HAP-1 (cell line): ENCODE results near the gene ACAT2.
"Not testable (repeated sequence)": the region's sequence is repeated elsewhere in the genome, so short reads cannot be mapped to it uniquely, and the experiment has no call there.

ENCODE experiments used
- DNase-seq, 2 experiments: peaks; one replicate each; pipeline ENCODE4 v3.0.0-alpha.2; 2016 to 2020; ENCODE audit warnings: low spot score in 2 of 2
- H3K27me3 ChIP-seq: fragments of 250-450 bp; sonication (Bioruptor Pico); 2 replicates; pipeline ENCODE4 v1.5.1; 2020; ENCODE audit warnings: low read depth, mild to moderate bottlenecking, moderate library complexity
- H3K36me3 ChIP-seq: fragments of 250-450 bp; sonication (Bioruptor Pico); replicated peaks from 2 replicates; pipeline ENCODE4 v1.5.1; 2020; ENCODE audit warnings: mild to moderate bottlenecking
- H3K4me1 ChIP-seq: fragments of 250-450 bp; sonication (Bioruptor Pico); 2 replicates; pipeline ENCODE4 v1.5.1; 2020; ENCODE audit warnings: mild to moderate bottlenecking
- H3K4me3 ChIP-seq: fragments of 250-450 bp; sonication (Bioruptor Pico); 2 replicates; pipeline ENCODE4 v1.5.1; 2020; ENCODE audit warnings: mild to moderate bottlenecking, moderate library complexity
- H3K9me3 ChIP-seq: fragments of 250-450 bp; sonication (Bioruptor Pico); 2 replicates; pipeline ENCODE4 v1.5.1; 2020; ENCODE audit warnings: mild to moderate bottlenecking, moderate library complexity
- in situ Hi-C: fragments of 300-500 bp; cut with MboI; formaldehyde crosslinking; loops from 3 replicates; pipeline ENCODE4 v1.14.3; 2020; ENCODE audit warnings: low sequenced_read_pairs, inconsistent platforms, mixed read lengths

The ACAT2 gene

DNA sequence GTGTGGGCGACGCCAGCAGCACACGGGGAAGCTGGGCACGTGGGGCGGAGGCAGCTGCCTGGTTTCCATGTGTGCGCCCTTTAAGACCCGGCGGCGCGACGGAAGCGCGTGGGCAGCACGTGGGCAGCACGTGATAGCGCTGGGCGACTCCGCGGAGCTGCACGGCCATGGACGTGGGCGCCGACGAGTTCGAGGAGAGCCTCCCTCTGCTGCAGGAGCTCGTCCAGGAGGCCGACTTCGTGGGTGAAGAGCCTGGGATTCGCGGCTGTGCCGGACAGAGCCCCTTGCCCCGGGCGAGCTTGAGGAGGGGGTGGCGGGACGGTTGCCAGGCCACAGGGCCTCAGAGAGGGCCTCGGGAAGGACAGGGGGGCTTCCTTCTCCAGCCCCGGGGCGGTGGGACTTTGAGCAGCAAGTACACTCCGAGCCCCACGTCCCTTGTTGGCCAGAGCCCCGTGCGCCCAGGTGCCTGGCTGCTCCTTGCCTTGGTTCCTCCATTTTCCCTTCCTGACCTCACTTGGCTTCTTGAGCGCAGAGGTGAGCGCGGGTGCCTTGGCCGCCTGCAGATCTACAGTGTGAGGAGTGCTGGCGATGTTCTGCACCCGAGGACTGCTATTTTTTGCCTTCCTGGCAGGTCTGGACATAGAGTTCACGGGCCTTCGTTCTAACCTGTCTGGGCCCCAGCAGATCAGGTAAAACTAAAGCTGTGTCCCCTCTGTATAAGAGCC, 38.5 kb downstream of the ACAT2 start, which contains the start of gene PNLDC1:
TSS of gene PNLDC1 (plus strand) at position 136 of the 725 bp plus-strand sequence. CDS start at position 168, 32 bp downstream.
- in situ Hi-C loops: no loop called here
- Histone ChIP-seq H3K4me1 (peaks cover 27% of the 10 kb centered on the region), H3K9me3 (no peaks in the 10 kb centered on the region), H3K4me3 (no peak within 1 kb of the TSS), H3K36me3 (peaks cover 35% of the 10 kb centered on the region), H3K27me3 (no peaks in the 10 kb centered on the region)
- DNase-seq: no peak

DNA sequence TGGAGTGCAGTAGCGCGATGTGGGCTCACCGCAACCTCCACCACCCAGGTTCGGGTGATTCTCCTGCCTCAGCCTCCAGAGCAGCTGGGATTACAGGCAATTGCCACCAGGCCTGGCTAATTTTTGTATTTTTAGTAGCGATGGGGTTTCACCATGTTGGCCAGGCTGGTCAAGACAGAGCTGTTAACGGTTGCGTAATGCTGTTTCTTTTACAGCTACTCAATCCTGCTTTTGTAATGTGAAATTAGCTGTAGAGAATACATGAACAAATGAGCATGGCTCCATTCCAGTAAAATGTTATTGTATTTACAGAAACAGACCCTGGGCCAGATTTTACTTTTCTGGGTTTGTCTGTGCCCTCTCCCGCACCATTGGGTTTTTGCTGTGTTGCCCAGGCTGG, 40.1 kb downstream of the ACAT2 start:
- Histone ChIP-seq H3K4me1 (peaks cover 21% of the 10 kb centered on the region), H3K36me3 (peaks cover 24% of the 10 kb centered on the region), H3K27me3 (no peaks in the 10 kb centered on the region), H3K9me3 (no peaks in the 10 kb centered on the region), H3K4me3 (no peak overlapping the region)
- in situ Hi-C loops: no loop called here
- peak; percentile 41 to 81 for DNase-seq

GRCh38 chr6:159804504-159804903, 42.7 kb downstream of the ACAT2 start:
- in situ Hi-C loops: no loop called here
- Histone ChIP-seq H3K36me3 (peaks cover under 1% of the 10 kb centered on the region), H3K9me3 (no peaks in the 10 kb centered on the region), H3K27me3 (no peaks in the 10 kb centered on the region), H3K4me1 (peaks cover 18% of the 10 kb centered on the region), H3K4me3 (no peak overlapping the region)
- no peak for DNase-seq

DNA sequence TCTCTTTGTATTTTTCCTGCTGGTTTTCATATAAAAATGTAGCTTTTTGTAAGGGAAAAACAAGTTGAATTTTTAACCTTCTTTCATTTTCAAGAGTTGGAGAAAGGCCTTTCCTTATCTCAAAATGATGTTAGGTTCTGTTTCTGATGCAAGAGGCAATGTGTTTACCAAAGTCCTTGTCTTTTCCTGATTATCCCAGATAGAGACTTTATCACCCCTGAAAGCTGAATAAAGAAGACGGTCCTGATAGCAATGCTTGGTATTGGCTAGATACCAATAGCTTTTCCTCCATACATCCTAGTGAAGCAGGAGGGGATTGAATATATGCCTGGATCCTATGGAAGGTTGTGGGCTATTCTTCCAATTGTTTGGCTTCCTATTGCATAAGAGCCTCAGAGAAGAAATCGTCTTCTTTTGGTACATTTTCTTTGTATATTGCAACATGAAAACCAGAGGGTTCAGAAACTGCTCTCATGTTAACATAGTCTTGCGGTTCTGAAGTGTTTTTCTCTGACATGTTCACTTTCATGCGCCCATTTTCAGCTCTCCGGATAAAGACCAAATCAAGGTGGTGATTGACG, 43.7 kb downstream of the ACAT2 start:
- Histone ChIP-seq H3K27me3 (no peaks in the 10 kb centered on the region), H3K4me3 (no peak overlapping the region), H3K4me1 (peaks cover 18% of the 10 kb centered on the region), H3K9me3 (no peaks in the 10 kb centered on the region), H3K36me3 (no peaks in the 10 kb centered on the region)
- in situ Hi-C loops: no loop called here
- DNase-seq: no peak

- in situ Hi-C loops: no loop called here
- H3K4me3 ChIP-seq: no peak overlapping the region
- H3K9me3 ChIP-seq: no peaks in the 10 kb centered on the region
- DNase-seq: no peak
- peaks cover 15% of the 10 kb centered on the region for H3K4me1 ChIP-seq
- no peaks in the 10 kb centered on the region for H3K36me3 ChIP-seq
- H3K27me3 ChIP-seq: no peaks in the 10 kb centered on the region
These were observed 44.2 kb downstream of the ACAT2 start for GRCh38 chr6:159806021-159806458.

DNA sequence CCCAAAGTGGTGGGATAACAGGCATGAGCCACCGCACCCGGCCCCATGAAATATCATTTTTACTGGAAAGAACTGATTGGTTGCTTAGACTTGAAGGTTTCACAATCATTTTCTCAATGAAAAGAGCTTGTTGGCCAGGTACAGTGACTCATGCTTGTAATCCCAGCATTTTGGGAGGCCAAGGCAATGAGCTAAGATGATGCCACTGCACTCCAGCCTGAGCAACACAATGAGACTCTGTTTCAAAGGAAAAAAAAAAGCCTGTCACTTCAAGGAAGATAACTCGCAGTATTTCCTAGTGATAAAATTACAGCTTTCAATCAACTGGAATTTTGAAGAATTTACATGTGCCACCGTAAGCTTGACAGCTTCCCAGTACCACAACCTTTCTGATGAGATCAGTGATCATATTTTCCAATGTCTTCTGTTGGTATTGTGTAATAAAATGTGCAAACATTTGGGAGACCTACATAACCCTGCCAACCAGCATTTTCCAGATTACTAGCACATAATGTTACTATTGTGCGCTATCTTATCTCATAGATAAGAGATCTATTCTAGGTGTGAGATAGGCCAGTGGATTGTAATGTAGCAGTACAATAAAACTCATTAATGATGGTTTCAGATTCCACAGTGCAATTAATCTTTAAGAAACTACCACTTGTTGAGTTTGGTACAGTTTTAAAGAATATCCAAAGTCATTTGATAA, 45.5 kb downstream of the ACAT2 start:
- DNase-seq: no peak
- Histone ChIP-seq H3K4me1 (peaks cover 3% of the 10 kb centered on the region), H3K27me3 (no peaks in the 10 kb centered on the region), H3K36me3 (no peaks in the 10 kb centered on the region), H3K9me3 (no peaks in the 10 kb centered on the region), H3K4me3 (no peak overlapping the region)
- in situ Hi-C loops: no loop called here

DNA sequence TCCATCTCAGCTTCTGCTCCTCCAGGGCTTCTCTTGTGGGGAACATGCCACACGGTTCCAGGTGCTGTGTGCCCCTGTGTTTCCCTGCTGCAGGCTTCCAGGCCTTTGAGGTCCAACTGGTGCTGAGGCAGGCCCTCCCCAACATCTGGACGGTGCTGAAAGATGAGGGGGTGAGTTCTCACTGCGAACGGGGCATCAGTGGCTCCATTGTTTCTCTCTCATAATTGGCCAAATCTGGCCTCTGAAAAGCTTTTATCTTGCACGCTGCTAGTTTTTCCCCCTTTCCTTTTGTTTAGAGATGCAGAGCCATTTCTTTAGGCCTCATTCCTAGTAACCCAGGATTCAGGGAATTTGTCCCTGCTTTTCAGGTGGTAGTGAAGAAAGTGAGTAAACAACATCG, 46.8 kb downstream of the ACAT2 start:
- Histone ChIP-seq H3K4me3 (no peak overlapping the region), H3K36me3 (no peaks in the 10 kb centered on the region), H3K4me1 (no peaks in the 10 kb centered on the region), H3K9me3 (no peaks in the 10 kb centered on the region), H3K27me3 (no peaks in the 10 kb centered on the region)
- no peak for DNase-seq
- in situ Hi-C loops: no loop called here

- H3K4me1 ChIP-seq: no peaks in the 10 kb centered on the region
- in situ Hi-C loops: no loop called here
- H3K9me3 ChIP-seq: no peaks in the 10 kb centered on the region
- H3K27me3 ChIP-seq: no peaks in the 10 kb centered on the region
- no peak overlapping the region for H3K4me3 ChIP-seq
- DNase-seq: no peak
- no peaks in the 10 kb centered on the region for H3K36me3 ChIP-seq
These were observed 47.3 kb downstream of the ACAT2 start for GRCh38 chr6:159809149-159809548.

DNA sequence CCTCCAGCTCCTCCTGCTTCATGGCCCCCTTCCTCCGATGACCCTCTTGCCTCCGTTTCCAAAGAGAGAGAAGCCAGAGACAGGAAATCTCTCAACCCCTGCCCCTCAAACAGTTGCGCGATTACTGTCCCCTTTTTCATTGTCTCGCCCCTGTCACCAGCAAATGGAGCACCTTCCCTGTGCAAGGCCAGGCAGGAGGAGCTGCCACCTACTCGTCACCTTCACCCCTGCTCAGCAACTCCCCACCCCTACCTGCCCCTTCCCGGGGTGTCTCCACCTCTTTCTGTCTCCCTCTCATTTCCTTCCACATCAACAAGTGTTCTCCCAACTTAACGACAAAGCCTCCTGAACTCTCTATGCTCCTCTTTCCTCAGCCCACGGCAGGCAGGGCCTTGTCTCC, 51.9 kb downstream of the ACAT2 start:
- H3K36me3 ChIP-seq: no peaks in the 10 kb centered on the region
- H3K27me3 ChIP-seq: no peaks in the 10 kb centered on the region
- no peak overlapping the region for H3K4me3 ChIP-seq
- DNase-seq: no peak
- no peaks in the 10 kb centered on the region for H3K9me3 ChIP-seq
- H3K4me1 ChIP-seq: no peaks in the 10 kb centered on the region
- in situ Hi-C loops: no loop called here

DNA sequence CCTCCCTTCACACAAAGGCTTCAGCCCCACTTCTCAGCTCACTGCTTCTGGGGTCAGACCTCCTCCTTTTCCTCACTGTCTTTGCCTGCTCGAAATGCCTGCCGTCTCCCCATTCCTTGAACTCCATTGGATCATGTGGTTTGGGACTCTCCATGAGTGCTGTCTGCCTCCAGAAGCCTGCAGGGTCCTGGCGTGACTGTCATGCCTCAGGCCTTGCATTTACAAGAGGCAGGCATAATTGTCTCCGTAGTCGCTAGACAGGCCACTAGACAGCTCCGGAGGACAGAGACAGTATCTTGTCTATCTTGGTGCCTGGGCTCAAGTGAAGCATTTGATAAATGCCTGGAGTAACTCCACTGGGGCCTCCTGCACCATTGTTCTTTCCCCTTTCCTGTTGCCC, 53.6 kb downstream of the ACAT2 start:
- H3K27me3 ChIP-seq: no peaks in the 10 kb centered on the region
- no peaks in the 10 kb centered on the region for H3K4me1 ChIP-seq
- in situ Hi-C loops: no loop called here
- no peak overlapping the region for H3K4me3 ChIP-seq
- DNase-seq: no peak
- no peaks in the 10 kb centered on the region for H3K36me3 ChIP-seq
- H3K9me3 ChIP-seq: no peaks in the 10 kb centered on the region

- in situ Hi-C loops, H3K9me3 ChIP-seq, H3K4me3 ChIP-seq, DNase-seq, H3K36me3 ChIP-seq, H3K27me3 ChIP-seq, H3K4me1 ChIP-seq: not testable (repeated sequence)
These were observed 54.9 kb downstream of the ACAT2 start for GRCh38 chr6:159816775-159817174.

DNA sequence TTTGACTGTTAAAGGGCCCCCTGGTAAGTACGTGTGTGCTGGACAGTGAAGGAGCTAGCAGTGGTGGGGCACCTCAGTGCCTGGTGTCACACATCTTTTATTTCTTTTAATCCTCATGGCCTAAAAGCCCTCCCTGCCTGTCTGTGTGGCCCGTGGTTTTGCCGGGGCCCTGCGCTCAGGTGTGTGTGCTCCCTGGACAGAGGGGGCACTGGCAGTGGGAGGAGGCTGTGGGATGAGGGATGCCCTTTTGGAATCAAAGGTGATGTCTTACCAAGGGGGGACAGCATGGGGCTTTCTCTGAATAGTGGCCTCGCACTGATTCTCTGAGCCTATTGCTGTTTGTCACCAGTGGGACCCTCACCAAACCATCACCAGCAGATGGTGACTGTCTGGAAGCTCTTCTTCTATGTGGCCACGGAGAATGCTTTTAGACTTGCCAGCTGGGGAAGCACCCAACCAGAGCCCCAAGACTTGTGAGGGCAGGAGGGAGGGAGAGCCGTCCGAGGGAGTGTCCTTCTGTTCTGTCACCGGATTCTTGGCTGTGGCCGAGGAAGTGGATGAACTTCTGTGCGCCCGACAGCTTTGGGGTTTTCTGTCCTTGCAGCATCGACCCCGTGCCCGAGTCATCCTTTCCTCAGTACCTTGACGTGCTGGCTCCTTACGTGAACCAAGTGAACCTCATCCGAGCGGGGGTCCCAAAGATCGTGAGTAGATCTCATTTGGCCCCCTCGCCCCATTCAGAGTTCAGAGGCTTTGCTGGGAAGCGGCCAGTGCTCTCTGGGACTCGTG, 56.3 kb downstream of the ACAT2 start:
- no peak for DNase-seq
- Histone ChIP-seq H3K36me3 (no peaks in the 10 kb centered on the region), H3K4me1 (no peaks in the 10 kb centered on the region), H3K4me3 (no peak overlapping the region), H3K9me3 (no peaks in the 10 kb centered on the region), H3K27me3 (no peaks in the 10 kb centered on the region)
- in situ Hi-C loops: no loop called here

GRCh38 chr6:159819098-159819497, 57.3 kb downstream of the ACAT2 start:
- in situ Hi-C loops: no loop called here

More at GRCh38 chr6:159819098-159819497, 57.3 kb downstream of the ACAT2 start:
- H3K4me1 ChIP-seq: no peaks in the 10 kb centered on the region
- DNase-seq: no peak
- H3K27me3 ChIP-seq: no peaks in the 10 kb centered on the region
- no peaks in the 10 kb centered on the region for H3K9me3 ChIP-seq
- H3K4me3 ChIP-seq: no peak overlapping the region
- no peaks in the 10 kb centered on the region for H3K36me3 ChIP-seq
